ENCODE results near the gene TANC1.

Gene TANC1

GRCh38 chr2:159153463-159153862 lies 185.0 kb downstream of the TANC1 start:
- H3K4me3 ChIP-seq (ENCODE audit: low read depth, low read length): no peak overlapping the region
- no peak for TF ChIP-seq CTCF (IDR thresholded peaks at IDR 0.05; ENCODE audit: borderline replicate concordance, insufficient read depth, low read depth, low read length)

DNA sequence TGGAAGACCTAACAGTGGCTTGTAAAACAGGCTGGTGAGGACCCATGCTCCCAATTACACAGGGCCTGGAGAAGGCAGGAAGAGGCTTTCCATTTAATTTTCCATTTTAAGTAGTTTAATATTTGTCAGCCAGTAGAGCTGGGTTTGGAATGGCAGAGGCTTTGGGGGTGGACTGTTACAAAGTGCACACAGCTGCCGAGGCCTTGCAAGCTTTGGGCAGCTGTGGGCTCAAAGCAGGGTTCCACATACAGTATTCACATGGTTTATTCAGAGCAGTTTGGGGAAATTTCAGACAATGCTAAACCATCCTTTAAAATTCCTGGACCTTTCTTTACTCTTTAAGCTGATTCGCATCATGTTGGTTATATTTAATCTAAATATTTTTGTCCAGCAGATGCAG lies 185.5 kb downstream of the TANC1 start:
- H3K4me3 ChIP-seq (ENCODE audit: low read depth, low read length): no peak overlapping the region
- no peak for TF ChIP-seq CTCF (IDR thresholded peaks at IDR 0.05; ENCODE audit: borderline replicate concordance, insufficient read depth, low read depth, low read length)

GRCh38 chr2:159154366-159154765 lies 185.9 kb downstream of the TANC1 start:
- no peak overlapping the region for H3K4me3 ChIP-seq (ENCODE audit: low read depth, low read length)
- TF ChIP-seq CTCF (IDR thresholded peaks at IDR 0.05; ENCODE audit: borderline replicate concordance, insufficient read depth, low read depth, low read length): no peak

DNA sequence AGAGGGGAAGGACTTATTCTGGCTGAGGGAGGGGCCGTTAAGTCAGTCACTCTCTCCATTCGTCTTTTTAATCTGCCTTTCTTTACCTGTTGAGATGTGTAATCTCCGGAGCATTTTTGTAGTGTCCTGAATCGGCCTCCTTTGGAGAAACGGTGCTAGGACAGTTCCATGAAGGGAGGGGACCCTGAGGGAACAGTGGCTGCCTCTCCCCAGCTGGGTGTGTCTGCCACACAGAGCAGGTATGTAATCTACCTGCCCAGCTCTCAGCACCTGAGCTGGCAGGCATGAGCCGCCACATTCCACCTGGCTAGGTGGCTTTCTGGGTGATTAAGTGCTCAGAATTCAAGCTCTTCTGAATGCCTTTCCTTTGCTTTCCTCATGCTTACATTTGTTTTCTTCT lies 186.9 kb downstream of the TANC1 start:
- H3K4me3 ChIP-seq (ENCODE audit: low read depth, low read length): no peak overlapping the region
- TF ChIP-seq CTCF (IDR thresholded peaks at IDR 0.05; ENCODE audit: borderline replicate concordance, insufficient read depth, low read depth, low read length): no peak

DNA sequence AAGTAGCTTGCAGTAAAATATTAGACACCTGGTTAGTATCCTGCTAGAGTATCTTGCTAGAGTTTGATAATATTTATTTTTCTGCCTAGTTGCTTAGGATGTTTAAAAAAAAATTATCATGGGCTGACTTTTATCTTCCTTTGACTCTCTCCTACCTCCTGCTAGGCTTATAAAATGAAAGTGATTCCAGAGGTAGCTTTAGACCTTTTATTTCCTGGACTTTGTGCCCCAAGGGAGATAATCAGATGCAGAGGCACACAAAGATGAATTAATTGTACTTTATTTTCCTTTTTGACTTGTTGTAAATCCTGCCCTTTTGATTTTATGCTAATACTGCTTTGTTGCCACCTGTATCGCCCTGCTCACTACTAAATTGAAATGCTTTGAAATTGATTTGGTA lies 187.4 kb downstream of the TANC1 start:
- no peak overlapping the region for H3K4me3 ChIP-seq (ENCODE audit: low read depth, low read length)
- no peak for TF ChIP-seq CTCF (IDR thresholded peaks at IDR 0.05; ENCODE audit: borderline replicate concordance, insufficient read depth, low read depth, low read length)

DNA sequence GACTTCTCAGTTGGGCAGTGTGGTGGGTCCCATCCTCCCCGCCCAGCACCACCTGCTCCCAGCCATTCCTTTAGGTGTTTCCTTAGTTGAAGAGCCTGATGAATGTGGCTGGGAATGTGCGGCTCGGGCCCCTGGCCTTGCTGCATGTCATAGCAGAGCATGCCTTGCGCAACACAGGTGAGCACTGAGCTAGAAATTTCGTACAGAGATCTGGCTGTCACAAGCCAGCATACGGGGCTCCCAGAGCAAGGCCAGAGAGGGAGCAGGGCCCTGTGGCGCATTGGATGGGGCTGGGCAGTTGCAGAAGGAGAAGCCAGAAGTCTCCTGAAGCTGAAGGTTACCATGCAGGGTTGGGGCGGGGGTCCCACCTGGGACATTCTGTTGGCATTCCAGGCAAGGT lies 188.4 kb downstream of the TANC1 start:
- TF ChIP-seq CTCF (IDR thresholded peaks at IDR 0.05; ENCODE audit: borderline replicate concordance, insufficient read depth, low read depth, low read length): no peak
- H3K4me3 ChIP-seq (ENCODE audit: low read depth, low read length): no peak overlapping the region

- H3K4me3 ChIP-seq (ENCODE audit: low read depth, low read length): no peak overlapping the region
- no peak for TF ChIP-seq CTCF (IDR thresholded peaks at IDR 0.05; ENCODE audit: borderline replicate concordance, insufficient read depth, low read depth, low read length)
These were observed 189.1 kb downstream of the TANC1 start for GRCh38 chr2:159157361-159158209.

Measured in GM12875 (cell line).